C4-2B (cell line): Measurements from ENCODE around the gene RAB4A.

Experiments used
- H3K27ac ChIP-seq: fragments of 450-650 bp; 2 replicates; pipeline ENCODE4 v1.5.1; 2017
- CTCF ChIP-seq: fragments of 450-650 bp; conservative IDR thresholded peaks from 2 replicates; pipeline ENCODE4 v1.5.1; 2017; ENCODE audit warnings: mild to moderate bottlenecking
- ZFX ChIP-seq: fragments of 450-650 bp; IDR thresholded peaks from 2 replicates; pipeline ENCODE4 v1.6.1; 2017

Gene RAB4A

GRCh38 chr1:229349463-229350385, 78.8 kb downstream of the RAB4A start:
- TF ChIP-seq CTCF, result no peak
- no peak for TF ChIP-seq ZFX
- no peak overlapping the region for H3K27ac ChIP-seq

- H3K27ac ChIP-seq, result no peak overlapping the region
- TF ChIP-seq CTCF (no peak), ZFX (no peak)
Measured at GRCh38 chr1:229352975-229353374, 82.1 kb downstream of the RAB4A start.

GRCh38 chr1:229354226-229354625, 83.3 kb downstream of the RAB4A start:
- no peak overlapping the region for H3K27ac ChIP-seq
- TF ChIP-seq CTCF, result no peak
- TF ChIP-seq ZFX, result no peak
